Gastrocnemius medialis (tissue), 4 donors: ENCODE measurements around the gene CYP26A1.

Source experiments
- CTCF ChIP-seq, 5 experiments: fragments of 450-650 bp in 3 of 5; fragments of 200-600 bp in 2 of 5; sonication (generic) in 2 of 5; IDR thresholded peaks in 4 of 5; conservative IDR thresholded peaks in 1 of 5; 1 replicate in 4 of 5; 2 replicates in 1 of 5; pipeline ENCODE4 v1.5.1; 2016 to 2019; ENCODE audit warnings: antibody characterized with exemption in 5 of 5, mild to moderate bottlenecking in 3 of 5, moderate library complexity in 3 of 5
- POLR2A ChIP-seq, 2 donors: fragments of 450-650 bp; IDR thresholded peaks; one replicate each; pipeline ENCODE4 v1.6.1; 2017; ENCODE audit warnings: antibody characterized with exemption in 2 of 2, mild to moderate bottlenecking in 2 of 2, moderate library complexity in 2 of 2

- no peak for TF ChIP-seq CTCF (IDR thresholded peaks at IDR 0.05 in 4 of 5, conservative IDR thresholded peaks at IDR 0.05 in 1 of 5)
- no peak for TF ChIP-seq POLR2A (IDR thresholded peaks at IDR 0.05)
Measured at GRCh38 chr10:93098816-93099215, 25.1 kb downstream of the CYP26A1 start.
